HepG2 (cell line): ENCODE data around the gene URI1. TPM values are rescaled to one million over a fixed set of nuclear protein-coding genes. Genes with fewer than 3 reads are reported as not detected.

Experiments used
- ATAC-seq: fragments of 200-7000 bp; cut with Tn5 transposase; 3 replicates; pipeline ENCODE4 v1.9.1; 2020; ENCODE audit warnings: mild to moderate bottlenecking, moderate library complexity
- BruUV-seq: library from RNA; stranded (reverse); fragments of 400-500 nt; replicated peaks from 2 replicates; lab custom pipeline; 2021; lab: Mats Ljungman, UMichigan
- CTCF ChIA-PET: fragments of 300-600 bp; formaldehyde crosslinking; extraction: SDS; loops from one replicate; lab custom pipeline; 2021; ENCODE audit warnings: low total read pairs, inconsistent platforms, low intra/inter-chr PET ratio; lab: Yijun Ruan, JAX
- POLR2A ChIA-PET: fragments of 350-600 bp; sonication (Branson Sonifier 250); formaldehyde crosslinking; loops from one replicate; lab custom pipeline; 2020; ENCODE audit warnings: antibody characterized with exemption, inconsistent platforms; lab: Yijun Ruan, JAX
- DNase-seq: peaks from one replicate; pipeline ENCODE4 v3.0.0-alpha.2; 2015; ENCODE audit warnings: low spot score
- FAIRE-seq: peaks from 3 replicates; lab custom pipeline; 2011; peaks lifted over from hg19 to GRCh38; lab: Jason Lieb, UNC
- H2AFZ ChIP-seq: one replicate; pipeline ENCODE4 v1.6.1; 2011; ENCODE audit warnings: low read length, inconsistent platforms
- H3K27ac ChIP-seq: fragments of 300-600 bp; 3 replicates; pipeline ENCODE4 v1.8.0; 2011; ENCODE audit warnings: mixed run types, mild to moderate bottlenecking, mixed read lengths, low read length, inconsistent platforms; ENCODE audit not compliant: insufficient read depth; ENCODE audit errors: extremely low read length
- H3K27me3 ChIP-seq, 2 experiments: fragments of 200-600 bp in 1 of 2; 2 replicates in 1 of 2; 3 replicates in 1 of 2; pipeline versions ENCODE4 v1.6.0 to v1.8.0; 2011; ENCODE audit warnings: low read length in 2 of 2, mild to moderate bottlenecking in 2 of 2, moderate library complexity in 2 of 2, inconsistent platforms in 1 of 2; ENCODE audit not compliant: insufficient read depth in 2 of 2, control insufficient read depth in 1 of 2
- H3K36me3 ChIP-seq, 2 experiments: fragments of 200-600 bp in 1 of 2; replicated peaks in 1 of 2; 2 replicates in 1 of 2; 3 replicates in 1 of 2; pipeline versions ENCODE4 v1.5.1 to v1.8.0; 2011; ENCODE audit warnings: low read length in 2 of 2, inconsistent platforms in 1 of 2; ENCODE audit not compliant: insufficient read depth in 2 of 2, control insufficient read depth in 1 of 2
- H3K4me1 ChIP-seq: 2 replicates; pipeline ENCODE4 v1.5.1; 2012; ENCODE audit warnings: low read length, inconsistent platforms; ENCODE audit not compliant: insufficient read depth
- H3K4me2 ChIP-seq: 2 replicates; pipeline ENCODE4 v1.6.0; 2011; ENCODE audit warnings: low read depth, low read length, inconsistent platforms
- H3K4me3 ChIP-seq, 3 experiments: fragments of 200-600 bp in 1 of 3; sonication (generic), shearing (Covaris generic) in 1 of 3; replicated peaks in 1 of 3; 2 replicates each; pipeline ENCODE4 v1.5.1; 2011 to 2016; ENCODE audit warnings: low read length in 3 of 3, inconsistent platforms in 2 of 3, low read depth in 2 of 3, mild to moderate bottlenecking in 2 of 3, control low read depth in 1 of 3, mixed read lengths in 1 of 3; ENCODE audit not compliant: insufficient read depth in 1 of 3
- H3K79me2 ChIP-seq: one replicate; pipeline ENCODE4 v1.6.1; 2011; ENCODE audit warnings: low read length, inconsistent platforms; ENCODE audit not compliant: insufficient read depth
- H3K9ac ChIP-seq: 2 replicates; pipeline ENCODE4 v1.6.0; 2011; ENCODE audit warnings: mild to moderate bottlenecking, low read depth, low read length, inconsistent platforms; ENCODE audit not compliant: insufficient read depth
- H3K9me3 ChIP-seq: 2 replicates; pipeline ENCODE4 v1.5.1; 2012; ENCODE audit warnings: mild to moderate bottlenecking, low read length
- H4K20me1 ChIP-seq: 2 replicates; pipeline ENCODE4 v1.6.0; 2011; ENCODE audit warnings: inconsistent platforms, mild to moderate bottlenecking, low read length, moderate library complexity; ENCODE audit not compliant: insufficient read depth
- AGO2 ChIP-seq: fragments of 200-400 bp; formaldehyde crosslinking; optimal IDR thresholded peaks from 2 replicates; pipeline ENCODE3; 2017; ENCODE audit warnings: mild to moderate bottlenecking, low read depth, low read length, moderate library complexity
- ARHGAP35 ChIP-seq: sonication (generic); formaldehyde crosslinking; IDR thresholded peaks from 2 replicates; pipeline ENCODE4 v1.9.0; 2022; ENCODE audit warnings: mild to moderate bottlenecking, inconsistent platforms, moderate library complexity, missing genetic modification reagents, borderline replicate concordance
- ASH2L ChIP-seq: fragments of 300-600, 200-600 bp; sonication (generic); IDR thresholded peaks from 2 replicates; pipeline ENCODE4 v1.7.0; 2017; ENCODE audit warnings: low read depth, mild to moderate bottlenecking, moderate library complexity, mixed read lengths, low read length; ENCODE audit not compliant: insufficient read length
- HNF4G ChIP-seq, 2 experiments: sonication (generic) in 1 of 2; formaldehyde crosslinking in 1 of 2; IDR thresholded peaks; 2 replicates each; pipeline versions ENCODE4 v1.4.0 to v1.6.1; 2011 to 2020; ENCODE audit warnings: borderline replicate concordance in 2 of 2, low read depth in 2 of 2, mild to moderate bottlenecking in 2 of 2, low read length in 1 of 2, missing genetic modification reagents in 1 of 2, moderate library complexity in 1 of 2
- PHF5A ChIP-seq: IDR thresholded peaks from one replicate; pipeline ENCODE4 v1.6.1; 2018; ENCODE audit warnings: low read depth, missing genetic modification reagents; ENCODE audit not compliant: unreplicated experiment
- POLR2A ChIP-seq, 2 experiments: IDR thresholded peaks; 2 replicates each; pipeline ENCODE4 v1.6.1; 2011; ENCODE audit warnings: low read depth in 2 of 2, low read length in 2 of 2, mild to moderate bottlenecking in 1 of 2, moderate library complexity in 1 of 2; ENCODE audit not compliant: insufficient read depth in 1 of 2
- STAT6 ChIP-seq: sonication (generic); formaldehyde crosslinking; IDR thresholded peaks from 2 replicates; pipeline ENCODE4 v1.4.0; 2020; ENCODE audit warnings: missing genetic modification reagents, mild to moderate bottlenecking, borderline replicate concordance
- ZFAT ChIP-seq: sonication (generic); formaldehyde crosslinking; conservative IDR thresholded peaks from 2 replicates; pipeline ENCODE4 v1.8.1; 2023; ENCODE audit warnings: missing genetic modification reagents, inconsistent platforms
- ZFP1 ChIP-seq: IDR thresholded peaks from 2 replicates; pipeline ENCODE4 v1.6.1; 2016
- ZMYM3 ChIP-seq: sonication (generic); formaldehyde crosslinking; IDR thresholded peaks from 2 replicates; pipeline ENCODE4 v1.5.1; 2020; ENCODE audit warnings: mild to moderate bottlenecking, missing genetic modification reagents
- ZNF432 ChIP-seq: sonication (generic); formaldehyde crosslinking; IDR thresholded peaks from 2 replicates; pipeline ENCODE4 v1.5.0; 2020; ENCODE audit warnings: missing genetic modification reagents, mild to moderate bottlenecking, borderline replicate concordance
- ZNF451 ChIP-seq: sonication (generic); formaldehyde crosslinking; IDR thresholded peaks from 2 replicates; pipeline ENCODE4 v1.5.0; 2020; ENCODE audit warnings: mild to moderate bottlenecking, missing genetic modification reagents
- ZNF75D ChIP-seq: sonication (generic); formaldehyde crosslinking; IDR thresholded peaks from 2 replicates; pipeline ENCODE4 v1.8.1; 2023; ENCODE audit warnings: missing genetic modification reagents, mild to moderate bottlenecking, borderline replicate concordance
- ZZZ3 ChIP-seq: sonication (generic); formaldehyde crosslinking; IDR thresholded peaks from 2 replicates; pipeline ENCODE4 v1.4.0; 2020; ENCODE audit warnings: missing genetic modification reagents, mild to moderate bottlenecking, borderline replicate concordance
- WGBS: methylation state at CpG from one replicate; pipeline ENCODE4 v1.1.6; 2017; ENCODE audit warnings: low lambda C conversion rate; 5-methylcytosine and 5-hydroxymethylcytosine counted together
- in situ Hi-C: cut with HindIII; loops from 2 replicates; pipeline ENCODE4 v1.10.0; 2017; ENCODE audit warnings: low pct_unique_long_range_greater_than_20kb; ENCODE audit not compliant: extremely low pct_ligation_motif_present
- intact Hi-C: fragments of 100-400 bp; cut with micrococcal nuclease; formaldehyde crosslinking; loops from one replicate; pipeline ENCODE4 v1.10.0; 2022; ENCODE audit not compliant: unreplicated experiment
- polyA plus RNA-seq, 8 experiments: library from polyadenylated mRNA; depleted of rRNA in 3 of 8; stranded (reverse) in 7 of 8; unstranded in 1 of 8; fragments of >200 nt; fragmentation: Illumina TruSeq in 4 of 8; extraction: Trizol in 4 of 8; gene quantifications; 2 replicates each; pipeline versions ENCODE4 v1.2.1 to v1.2.3, GENCODE V29; 2011 to 2016; ENCODE audit warnings: low read depth in 4 of 8, missing spikeins in 1 of 8, mixed read lengths in 1 of 8; ENCODE audit not compliant: insufficient read depth in 1 of 8
- total RNA-seq, 5 experiments: library from RNA; depleted of rRNA; stranded (reverse); fragments of >200 nt; fragmentation: Illumina TruSeq; extraction: Trizol; gene quantifications; 2 replicates each; pipeline ENCODE4 v1.2.3, GENCODE V29; 2016; ENCODE audit warnings: low read depth in 1 of 5
- TF ChIP-seq, protein P1 (sequence below): sonication (generic); formaldehyde crosslinking; IDR thresholded peaks from 2 replicates; pipeline ENCODE4 v1.8.1; 2023; ENCODE audit warnings: mild to moderate bottlenecking, moderate library complexity, missing genetic modification reagents

URI1 gene
- total and polyA plus RNA-seq, 2 of the 13 experiments (the other 11 are each of a cell fraction or from before 2014, with no cell fraction given) = 43.6 to 67.9 TPM

DNA sequence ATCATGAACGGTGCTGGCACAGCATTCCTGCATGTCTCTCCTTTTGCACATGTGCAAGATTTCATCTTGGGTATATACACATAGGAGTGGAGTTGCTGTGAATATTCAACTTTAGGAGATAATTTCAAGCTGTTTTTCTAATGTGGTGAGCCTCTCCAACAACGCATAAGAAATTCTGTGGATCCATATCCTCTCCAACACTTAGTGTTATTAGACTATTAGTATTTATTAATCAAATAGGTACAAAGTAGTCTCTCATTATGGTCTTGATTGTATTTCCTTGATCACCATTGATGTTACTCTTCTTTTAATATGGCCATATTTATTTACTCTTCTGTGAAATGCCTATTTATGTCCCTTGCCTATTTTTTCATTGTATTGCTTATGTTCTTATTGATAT, 114.5 kb downstream of the URI1 start:
- TF ChIP-seq HNF4G (IDR thresholded peaks at IDR 0.05; ENCODE audit: borderline replicate concordance, low read depth, low read length) = no peak
- no peak for TF ChIP-seq HNF4G (CRISPR knock-in tag; IDR thresholded peaks at IDR 0.05; ENCODE audit: borderline replicate concordance, low read depth)
- Histone ChIP-seq H3K27me3 (no peaks in the 10 kb centered on the region), H3K79me2 (no peaks in the 10 kb centered on the region), H4K20me1 (no peaks in the 10 kb centered on the region), H3K27ac (no peak overlapping the region), H3K4me1 (no peaks in the 10 kb centered on the region), H3K4me2 (no peak overlapping the region), H2AFZ (no peak overlapping the region), H3K9ac (no peak overlapping the region), H3K9me3 (no peaks in the 10 kb centered on the region), H3K4me3 (no peak overlapping the region), H3K36me3 (no peaks in the 10 kb centered on the region)
- ChIA-PET CTCF (no interaction called here), POLR2A (no interaction called here)
- no TSS peak for BruUV-seq
- WGBS = 46% methylated on average over 2 of the region's 2 CpGs
- DNase-seq (no peak), ATAC-seq (no peak), FAIRE-seq (no peak)
- in situ Hi-C loops = no loop called here
- intact Hi-C loops = no loop called here

DNA sequence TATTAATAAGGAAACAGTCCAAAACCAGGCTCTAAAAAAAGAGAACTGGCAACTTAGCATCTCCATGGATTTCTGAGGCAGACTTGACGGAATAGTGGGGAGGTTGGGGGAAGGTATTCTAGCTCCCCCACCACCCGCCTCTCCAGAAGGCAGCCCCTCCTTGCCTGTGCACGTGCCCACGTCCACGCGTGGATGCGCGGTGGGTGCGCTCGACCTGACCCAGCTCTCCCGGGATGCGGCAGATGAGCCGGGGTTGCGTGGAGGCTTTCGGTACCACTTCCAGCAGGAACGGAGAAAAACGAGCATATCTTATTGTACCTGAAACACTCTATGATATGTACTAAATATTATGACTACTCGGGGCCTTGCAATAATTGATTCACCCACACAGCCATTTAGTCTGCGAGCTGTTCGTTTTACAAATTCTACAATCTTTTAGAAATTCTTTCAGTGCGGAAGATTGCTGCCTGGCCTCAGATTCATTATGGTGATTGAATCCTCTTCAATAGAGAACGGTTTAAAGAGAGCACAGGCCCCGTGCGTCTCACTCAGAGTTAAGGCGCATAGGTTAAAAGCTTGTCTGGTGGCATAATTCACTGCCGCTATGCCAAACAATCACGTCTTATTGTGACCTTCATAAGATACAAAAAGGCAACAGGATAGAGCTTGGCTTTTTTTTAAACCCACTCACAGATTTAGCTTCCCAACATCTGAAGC, 117.9 kb downstream of the URI1 start:
- Histone ChIP-seq H3K79me2 (no peaks in the 10 kb centered on the region), H3K27ac (no peak overlapping the region), H4K20me1 (no peaks in the 10 kb centered on the region), H3K4me2 (no peak overlapping the region)
- BruUV-seq = no TSS peak
- CTCF ChIA-PET = no interaction called here
- TF ChIP-seq ZNF75D (CRISPR knock-in tag) (no peak), POLR2A (IDR thresholded peaks at IDR 0.05; ENCODE audit: insufficient read depth in 1 of 2, low read depth in 2 of 2, low read length in 2 of 2) (no peak), ARHGAP35 (no peak), ZFP1 (CRISPR knock-in tag) (no peak), STAT6 (no peak), ZFAT (no peak), ZNF432 (no peak), ZNF451 (CRISPR knock-in tag) (no peak), ASH2L (no peak), ZMYM3 (CRISPR knock-in tag) (no peak), PHF5A (CRISPR knock-in tag) (no peak), AGO2 (no peak), ZZZ3 (CRISPR knock-in tag) (no peak)
- TF ChIP-seq, protein P1, sequence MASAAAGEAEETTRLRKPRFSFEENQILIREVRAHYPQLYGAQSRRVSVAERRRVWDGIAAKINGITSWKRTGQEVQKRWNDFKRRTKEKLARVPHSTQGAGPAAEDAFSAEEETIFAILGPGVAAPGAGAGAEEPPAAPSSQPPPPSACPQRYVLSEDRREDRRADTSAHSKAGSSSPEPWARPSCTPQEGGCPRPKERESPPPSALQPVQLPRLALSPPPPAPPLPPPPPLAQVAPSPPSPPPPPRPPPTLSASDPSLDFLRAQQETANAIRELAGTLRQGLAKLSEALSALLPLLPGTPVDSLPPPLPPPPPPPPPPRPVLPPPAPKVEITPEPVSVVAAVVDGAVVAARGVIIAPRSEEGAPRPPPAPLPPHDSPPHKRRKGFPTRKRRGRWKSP (CRISPR knock-in tag) = no peak
- TF ChIP-seq, all 625 proteins: peak for 0
- Histone ChIP-seq H3K9me3 (no peaks in the 10 kb centered on the region), H3K4me1 (peaks cover 7% of the 10 kb centered on the region), H3K36me3 (no peaks in the 10 kb centered on the region), H2AFZ (no peak overlapping the region), H3K4me3 (no peak overlapping the region), H3K9ac (no peak overlapping the region), H3K27me3 (no peaks in the 10 kb centered on the region; a peak in 2 of 5 replicates)
- DNase-seq (no peak), ATAC-seq (no peak), FAIRE-seq (no peak)
- POLR2A ChIA-PET = no interaction called here
- intact Hi-C loops (no loop called here), in situ Hi-C loops (no loop called here)
- WGBS = 79% methylated on average over 26 of the region's 27 CpGs
